Ishikawa (cell line): ENCODE data around the gene RAB25.

ENCODE experiments used
- CEBPB ChIP-seq: IDR thresholded peaks from 2 replicates; pipeline ENCODE4 v1.6.1; 2012
- CREB1 ChIP-seq: IDR thresholded peaks from 2 replicates; pipeline ENCODE4 v1.6.1; 2012; ENCODE audit warnings: low read depth
- EGR1 ChIP-seq: IDR thresholded peaks from 2 replicates; pipeline ENCODE4 v1.6.1; 2012
- EP300 ChIP-seq: IDR thresholded peaks from 2 replicates; pipeline ENCODE4 v1.6.1; 2012; ENCODE audit warnings: borderline replicate concordance
- FOXM1 ChIP-seq: IDR thresholded peaks from 2 replicates; pipeline ENCODE4 v1.6.1; 2012; ENCODE audit warnings: low read depth, borderline replicate concordance
- MAX ChIP-seq: IDR thresholded peaks from 2 replicates; pipeline ENCODE4 v1.6.1; 2012
- NFIC ChIP-seq: IDR thresholded peaks from 2 replicates; pipeline ENCODE4 v1.6.1; 2012
- RAD21 ChIP-seq: IDR thresholded peaks from 2 replicates; pipeline ENCODE4 v1.6.1; 2012; ENCODE audit warnings: low read depth
- REST ChIP-seq: IDR thresholded peaks from 2 replicates; pipeline ENCODE4 v1.6.1; 2012; ENCODE audit warnings: low read depth, mild to moderate bottlenecking
- TAF1 ChIP-seq: IDR thresholded peaks from 2 replicates; pipeline ENCODE4 v1.6.1; 2012; ENCODE audit warnings: low read depth, mild to moderate bottlenecking
- TCF12 ChIP-seq: IDR thresholded peaks from 2 replicates; pipeline ENCODE4 v1.6.1; 2012; ENCODE audit warnings: low read depth
- TEAD4 ChIP-seq: IDR thresholded peaks from 2 replicates; pipeline ENCODE4 v1.6.1; 2012
- USF1 ChIP-seq: IDR thresholded peaks from 2 replicates; pipeline ENCODE4 v1.6.1; 2012
- YY1 ChIP-seq: IDR thresholded peaks from 2 replicates; pipeline ENCODE4 v1.6.1; 2012; ENCODE audit warnings: low read depth
- ZBTB7A ChIP-seq: IDR thresholded peaks from 2 replicates; pipeline ENCODE4 v1.6.1; 2012; ENCODE audit warnings: low read depth

RAB25 gene

GRCh38 chr1:156050376-156050775, 10.6 kb upstream of the RAB25 start:
- 0 out of 2 replicates have a peak, but pooled peaks have one; percentile 10 for TF ChIP-seq USF1
- TF ChIP-seq CREB1: no peak
- no peak for TF ChIP-seq REST
- TF ChIP-seq ZBTB7A: no peak
- TF ChIP-seq TEAD4: no peak
- no peak for TF ChIP-seq CEBPB

- TF ChIP-seq RAD21: no peak
- TF ChIP-seq USF1: no peak
Observed at GRCh38 chr1:156051011-156051725, 9.8 kb upstream of the RAB25 start.

- TF ChIP-seq MAX (0 out of 2 replicates have a peak, but pooled peaks have one; percentile 6), TCF12 (0 out of 2 replicates have a peak, but pooled peaks have one; percentile 38), RAD21 (no peak)
Observed at GRCh38 chr1:156052862-156053767, 7.8 kb upstream of the RAB25 start.

GRCh38 chr1:156053768-156054499, 7.0 kb upstream of the RAB25 start, which contains the start of gene UBQLN4:
UBQLN4 (minus strand) TSS chr1:156053798; CDS start chr1:156053701, 97 bp downstream.
- TF ChIP-seq TEAD4 (no peak), RAD21 (no peak), EGR1 (peak; percentile 69), ZBTB7A (peak; percentile 70)

- peak; percentile 71 for TF ChIP-seq USF1
- peak; percentile 59 for TF ChIP-seq CREB1
- no peak for TF ChIP-seq FOXM1
- peak; percentile 29; the same call in 1 of the 2 replicates for TF ChIP-seq EGR1
- no peak for TF ChIP-seq RAD21
- TF ChIP-seq ZBTB7A: peak; percentile 63; the same call in 1 of the 2 replicates
- no peak for TF ChIP-seq TEAD4
- TF ChIP-seq MAX: peak; percentile 96
- TF ChIP-seq TCF12: peak; percentile 80
- TF ChIP-seq TAF1: peak; percentile 52
- peak; percentile 74 for TF ChIP-seq YY1
- peak; percentile 46; the same call in 1 of the 2 replicates for TF ChIP-seq NFIC
- TF ChIP-seq REST: no peak
- TF ChIP-seq CEBPB: peak; percentile 35; the same call in 1 of the 2 replicates
- TF ChIP-seq EP300: 0 out of 2 replicates have a peak, but pooled peaks have one; percentile 22
Observed at GRCh38 chr1:156054500-156055280, 6.3 kb upstream of the RAB25 start, which contains the start of gene LAMTOR2. LAMTOR2 (plus strand) TSS chr1:156054782; CDS start chr1:156054890, 108 bp downstream.
